Measurements from ENCODE around the gene RNF213.
"Not testable (repeated sequence)": the region's sequence is repeated elsewhere in the genome, so short reads cannot be mapped to it uniquely, and the experiment has no call there.

RNF213 gene

GRCh38 chr17:80296221-80296620, 35.6 kb downstream of the RNF213 start:
- DNase-seq: no peak

DNA sequence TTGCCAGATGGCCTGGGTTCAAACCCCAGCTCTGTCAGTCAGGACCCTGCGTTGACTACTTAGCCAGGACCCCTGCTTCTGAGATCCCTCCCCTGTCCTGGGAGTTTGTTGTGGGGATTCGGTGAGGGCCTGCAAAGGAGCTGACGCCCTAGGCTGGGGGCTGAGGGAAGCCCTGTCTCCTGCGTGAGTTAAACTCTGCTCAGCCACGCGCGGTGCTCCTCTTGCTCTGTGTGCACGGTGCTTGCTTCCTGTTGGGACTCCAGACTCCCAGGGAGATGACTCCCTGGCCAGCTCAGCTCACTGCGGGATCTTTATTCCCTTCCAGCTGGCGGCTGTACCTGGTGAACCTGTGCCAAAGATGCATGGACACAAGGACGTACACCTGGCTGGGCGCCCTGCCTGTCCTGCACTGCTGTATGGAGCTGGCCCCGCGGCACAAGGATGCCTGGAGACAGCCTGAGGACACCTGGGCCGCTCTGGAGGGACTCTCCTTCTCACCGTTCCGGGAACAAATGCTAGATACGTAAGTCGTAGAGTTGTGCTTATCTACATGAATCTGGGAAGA, 37.4 kb downstream of the RNF213 start:
- no peak for DNase-seq

DNA sequence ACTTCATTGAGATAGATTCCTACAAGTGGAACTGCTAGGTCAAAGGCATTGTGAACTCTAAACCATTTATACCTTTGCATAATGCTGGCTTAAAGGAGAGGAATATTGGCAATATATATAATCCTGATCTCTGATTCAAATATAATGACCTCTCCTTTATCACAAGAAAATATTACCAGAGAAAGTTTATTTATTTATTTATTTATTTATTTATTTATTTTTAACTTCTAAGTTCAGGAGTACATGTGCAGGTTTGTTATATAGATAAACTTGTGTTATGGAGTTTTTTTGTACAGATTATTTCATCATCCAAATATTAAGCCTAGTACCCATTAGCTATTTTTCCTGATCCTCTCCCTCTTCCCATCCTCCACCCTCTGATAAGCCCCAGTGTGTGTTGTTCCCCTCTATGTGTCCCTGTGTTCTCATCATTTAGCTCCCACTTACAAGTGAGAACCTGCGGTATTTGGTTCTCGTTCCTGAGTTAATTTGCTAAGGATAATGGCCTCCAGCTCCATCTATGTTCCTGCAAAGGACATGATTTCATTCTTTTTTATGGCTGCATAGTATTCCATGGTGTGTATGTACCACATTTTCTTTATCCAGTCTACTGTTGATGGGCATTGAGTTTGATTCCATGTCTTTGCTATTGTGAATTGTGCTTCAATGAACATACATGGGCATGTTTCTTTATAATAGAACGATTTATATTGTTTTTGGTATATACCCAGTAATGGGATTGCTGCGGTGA, 38.9 kb downstream of the RNF213 start:
- DNase-seq: not testable (repeated sequence)

GRCh38 chr17:80300756-80301155, 40.1 kb downstream of the RNF213 start:
- DNase-seq: not testable (repeated sequence)

GRCh38 chr17:80303824-80304223, 43.2 kb downstream of the RNF213 start:
- DNase-seq: no peak

- no peak for DNase-seq
These were observed 47.5 kb downstream of the RNF213 start for GRCh38 chr17:80307994-80308691.

GRCh38 chr17:80308692-80309517, 48.3 kb downstream of the RNF213 start:
- no peak for DNase-seq

GRCh38 chr17:80311216-80311827, 50.7 kb downstream of the RNF213 start:
- no peak for DNase-seq

DNA sequence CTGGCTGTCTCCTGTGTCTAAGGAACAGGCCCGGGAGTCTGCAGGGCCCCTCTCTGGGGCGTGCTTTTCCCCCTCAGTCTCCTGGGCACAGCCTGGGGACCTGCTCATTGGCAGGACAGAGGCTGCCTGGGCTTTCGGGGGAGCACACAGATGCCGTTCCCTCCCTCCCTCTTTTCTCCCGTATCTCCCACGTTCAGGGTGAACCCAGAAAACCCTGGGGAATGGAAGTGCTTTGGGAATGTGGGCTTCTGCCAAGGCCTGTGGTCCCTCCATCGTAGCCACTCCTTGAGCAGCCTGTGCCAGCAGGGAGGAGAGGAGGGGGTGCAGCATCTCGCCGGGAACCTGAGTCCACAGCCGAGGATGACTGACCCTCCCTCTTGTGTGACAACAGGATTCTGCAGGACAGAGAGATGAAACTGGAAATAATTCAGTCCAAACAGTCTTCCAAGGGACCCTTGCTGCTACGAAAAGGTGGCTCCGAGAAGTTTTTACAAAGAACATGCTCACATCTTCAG, 52.0 kb downstream of the RNF213 start:
- DNase-seq: no peak

DNA sequence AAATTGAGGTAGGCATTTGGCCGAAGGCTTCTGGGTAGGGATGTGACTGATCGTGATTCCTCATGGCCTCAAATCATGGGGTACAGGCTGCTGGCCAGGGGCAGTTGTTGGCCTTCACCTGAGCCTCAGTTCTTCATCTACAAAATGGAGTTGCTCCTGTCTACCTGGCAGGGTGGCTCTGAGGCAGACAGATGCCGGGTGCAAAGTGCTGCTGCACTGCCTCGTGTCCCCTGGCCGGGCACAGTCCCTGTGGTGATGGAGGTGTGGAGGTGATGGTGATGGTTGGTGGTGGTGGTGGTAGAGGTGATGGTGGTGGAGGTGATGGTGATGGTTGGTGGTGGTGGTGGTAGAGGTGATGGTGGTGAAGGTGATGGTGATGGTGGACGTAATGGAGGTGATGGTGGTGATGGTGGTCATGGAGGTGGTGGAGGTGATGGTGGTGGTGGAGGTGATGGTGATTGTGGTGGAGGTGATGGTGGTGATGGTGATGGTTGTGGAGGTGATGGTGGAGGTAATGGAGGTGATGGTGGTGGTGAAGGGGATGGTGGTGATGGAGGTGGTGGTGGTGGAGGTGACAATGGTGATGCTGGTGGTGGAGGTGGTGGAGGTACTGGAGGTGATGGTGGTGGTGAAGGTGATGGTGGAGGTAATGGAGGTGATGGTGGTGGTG, 52.6 kb downstream of the RNF213 start:
- DNase-seq: no peak

DNA sequence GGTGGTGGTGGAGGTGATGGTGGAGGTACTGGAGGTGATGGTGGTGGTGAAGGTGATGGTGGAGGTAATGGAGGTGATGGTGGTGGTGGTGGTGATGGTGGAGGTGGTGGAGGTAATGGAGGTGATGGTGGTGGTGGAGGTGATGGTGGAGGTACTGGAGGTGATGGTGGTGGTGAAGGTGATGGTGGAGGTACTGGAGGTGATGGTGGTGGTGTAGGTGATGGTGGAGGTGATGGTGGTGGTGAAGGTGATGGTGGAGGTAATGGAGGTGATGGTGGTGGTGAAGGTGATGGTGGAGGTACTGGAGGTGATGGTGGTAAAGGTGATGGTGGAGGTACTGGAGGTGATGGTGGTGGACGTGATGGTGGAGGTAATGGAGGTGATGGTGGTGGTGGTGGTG, 53.3 kb downstream of the RNF213 start:
- DNase-seq: not testable (repeated sequence)

DNA sequence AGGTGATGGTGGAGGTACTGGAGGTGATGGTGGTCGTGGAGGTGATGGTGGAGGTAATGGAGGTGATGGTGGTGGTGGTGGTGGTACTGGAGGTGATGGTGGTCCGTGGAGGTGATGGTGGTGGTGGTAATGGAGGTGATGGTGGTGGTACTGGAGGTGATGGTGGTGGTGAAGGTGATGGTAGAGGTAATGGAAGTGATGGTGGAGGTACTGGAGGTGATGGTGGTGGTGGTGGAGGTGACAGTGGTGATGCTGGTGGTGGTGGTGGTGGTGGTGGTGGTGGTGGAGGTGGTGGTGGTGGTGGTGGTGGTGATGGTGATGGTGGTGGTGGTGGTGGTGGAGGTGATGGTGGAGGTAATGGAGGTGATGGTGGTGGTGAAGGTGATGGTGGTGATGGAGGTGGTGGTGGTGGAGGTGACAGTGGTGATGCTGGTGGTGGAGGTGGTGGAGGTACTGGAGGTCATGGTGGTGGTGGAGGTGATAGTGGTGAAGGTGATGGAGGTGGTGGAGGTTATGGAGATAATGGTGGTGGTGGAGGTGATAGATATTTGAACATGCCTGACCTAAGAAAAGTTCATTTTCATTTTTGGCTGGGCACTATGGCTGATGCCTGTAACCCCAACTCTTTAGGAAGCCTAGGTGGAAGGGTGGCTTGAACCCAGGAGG, 55.0 kb downstream of the RNF213 start:
- no peak for DNase-seq

GRCh38 chr17:80316431-80316830, 55.8 kb downstream of the RNF213 start:
- no peak for DNase-seq

DNA sequence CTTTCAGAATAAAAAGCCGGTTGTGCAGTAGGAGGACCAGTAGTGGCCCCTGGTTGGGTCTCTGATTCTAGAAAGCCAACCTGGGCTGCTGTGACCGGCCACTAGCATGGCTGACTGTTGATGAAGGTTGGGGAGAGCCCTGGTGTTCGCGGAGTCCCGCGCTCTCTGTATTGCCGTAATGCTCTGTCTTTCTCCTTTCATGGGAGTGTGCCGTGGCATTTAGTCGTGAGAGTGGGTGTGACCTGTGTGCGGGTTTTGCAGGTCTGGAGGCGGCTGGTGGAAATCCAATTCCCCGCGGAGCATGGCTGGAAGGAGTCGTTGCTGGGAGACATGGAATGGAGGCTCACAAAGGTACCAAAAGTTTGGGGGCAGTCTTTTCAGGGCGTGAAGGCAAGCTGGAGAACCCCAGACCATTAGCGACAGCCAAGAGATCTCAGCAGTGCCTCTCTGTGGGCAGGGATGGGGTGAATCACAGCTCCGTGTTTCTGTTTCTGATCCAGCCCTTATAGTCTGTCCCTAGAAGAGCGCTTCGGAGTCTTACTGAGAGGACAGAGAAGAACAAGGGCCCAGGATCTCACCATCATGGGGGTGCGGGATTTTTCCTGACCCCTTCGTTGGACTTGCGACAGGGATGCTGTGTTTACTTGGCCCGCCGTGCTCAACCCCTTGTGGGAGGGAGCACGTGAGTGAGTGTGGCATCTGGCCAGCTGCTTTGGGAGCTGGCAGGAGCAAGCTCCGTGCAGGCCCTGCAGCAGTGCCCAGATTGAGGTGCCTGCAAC, 56.5 kb downstream of the RNF213 start:
- no peak for DNase-seq

DNA sequence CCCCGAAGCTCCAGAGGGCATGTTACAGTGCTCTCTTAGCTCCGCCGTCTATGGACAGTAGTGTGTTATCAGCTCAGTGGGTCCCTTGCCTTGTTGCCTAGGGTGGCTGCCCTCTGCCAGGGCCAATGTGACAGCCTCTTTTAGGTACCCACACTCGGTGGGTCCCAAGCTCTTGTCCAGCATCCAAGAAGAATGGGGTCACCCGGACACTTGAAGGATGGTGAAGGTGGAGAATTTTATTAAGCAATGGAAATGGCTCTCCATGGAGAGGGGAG, 57.0 kb downstream of the RNF213 start:
- no peak for DNase-seq

- DNase-seq: no peak
These were observed 57.5 kb downstream of the RNF213 start for GRCh38 chr17:80318166-80318565.

GRCh38 chr17:80319262-80319998, 58.8 kb downstream of the RNF213 start:
- no peak for DNase-seq

DNA sequence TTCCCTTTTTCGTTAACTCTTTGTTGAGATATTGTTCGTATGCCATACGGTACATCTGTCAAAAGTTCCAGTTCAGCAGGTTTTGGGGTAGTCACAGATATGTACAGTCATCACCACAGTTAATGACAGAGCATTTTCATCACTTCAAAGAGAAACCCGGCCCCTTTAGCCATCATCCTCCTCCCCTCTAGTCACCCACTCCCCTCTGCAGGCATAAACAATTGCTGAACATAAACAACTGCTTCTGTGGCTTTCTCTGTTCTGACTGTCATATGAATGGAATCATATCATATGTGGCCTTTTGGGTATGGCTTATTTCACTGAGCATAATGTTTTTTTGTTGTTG, 59.3 kb downstream of the RNF213 start:
- no peak for DNase-seq

DNA sequence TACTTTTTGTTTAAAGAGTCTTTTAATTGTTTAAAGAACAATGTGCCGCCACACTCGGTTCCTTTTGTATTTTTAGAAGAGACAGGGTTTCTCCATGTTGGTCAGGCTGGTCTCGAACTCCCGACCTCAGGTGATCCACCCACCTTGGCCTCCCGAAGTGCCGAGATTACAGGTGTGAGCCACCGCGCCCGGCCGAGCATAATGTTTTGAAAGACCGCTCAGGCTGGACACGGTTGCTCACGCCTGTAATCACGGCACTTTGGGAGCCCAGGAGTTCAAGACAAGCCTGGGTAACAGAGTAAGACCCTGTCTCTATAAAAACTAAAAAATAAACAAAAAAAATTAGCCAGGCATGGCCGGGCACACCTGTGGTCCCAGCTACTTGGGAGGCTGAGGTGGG, 59.8 kb downstream of the RNF213 start:
- no peak for DNase-seq

DNA sequence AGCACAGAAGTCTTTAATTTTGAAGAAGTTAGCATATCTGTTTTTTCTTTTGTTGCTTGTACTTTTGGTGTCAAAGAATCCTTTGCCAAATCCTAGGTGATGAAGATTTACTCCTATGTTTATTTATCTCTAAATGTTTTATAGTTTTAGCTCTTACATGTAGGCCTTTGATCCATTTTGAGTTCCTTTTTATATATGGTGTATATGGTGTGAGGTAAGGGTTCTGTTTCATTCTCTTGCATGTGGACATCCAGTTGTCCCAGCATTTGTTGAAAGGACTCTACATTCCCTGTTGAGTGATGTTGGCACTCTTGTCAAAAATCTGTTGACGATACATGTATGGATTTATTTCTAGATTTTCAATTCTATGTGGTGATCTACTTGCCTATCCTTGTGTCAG, 62.2 kb downstream of the RNF213 start:
- DNase-seq: no peak
